K562 (cell line): ENCODE measurements around the gene CDCA3. TPM values are rescaled to one million over a fixed set of nuclear protein-coding genes. Genes with fewer than 3 reads are reported as not detected.

Source experiments
- ATAC-seq: fragments of 200-7000 bp; cut with Tn5 transposase; 3 replicates; pipeline ENCODE4 v1.9.1; 2020; ENCODE audit warnings: moderate library complexity
- BruUV-seq: library from RNA; stranded (reverse); fragments of 400-500 nt; replicated peaks from 2 replicates; lab custom pipeline; 2021; lab: Mats Ljungman, UMichigan
- CTCF ChIA-PET: fragments of 300-600 bp; formaldehyde crosslinking; extraction: SDS; loops from one replicate; lab custom pipeline; 2021; ENCODE audit warnings: low intra/inter-chr PET ratio; lab: Yijun Ruan, JAX
- POLR2A ChIA-PET: fragments of 300-600, 350-650 bp; sonication (Branson Sonifier 250); formaldehyde crosslinking; extraction: SDS; loops from one replicate; lab custom pipeline; 2021; ENCODE audit warnings: antibody characterized with exemption, inconsistent platforms; lab: Yijun Ruan, JAX
- DNase-seq, 4 experiments: peaks; one replicate each; pipeline versions ENCODE4 v3.0.0 to v3.0.0-alpha.2; 2011 to 2018; ENCODE audit warnings: low spot score in 3 of 4, mixed read lengths in 3 of 4; ENCODE audit errors: extremely low read depth in 1 of 4
- FAIRE-seq: peaks from 2 replicates; lab custom pipeline; 2011; peaks lifted over from hg19 to GRCh38; lab: Jason Lieb, UNC
- H2AFZ ChIP-seq: 2 replicates; pipeline ENCODE4 v1.6.0; 2011; ENCODE audit warnings: low read depth, low read length, control low read depth, inconsistent platforms
- H3K27ac ChIP-seq: fragments of 200-600 bp; 3 replicates; pipeline ENCODE4 v1.8.0; 2011; ENCODE audit warnings: low read depth, mild to moderate bottlenecking, control low read depth, inconsistent platforms, low read length, moderate library complexity, mixed read lengths; ENCODE audit errors: extremely low read depth
- H3K27me3 ChIP-seq, 2 experiments: fragments of 300-600 bp in 1 of 2; 2 replicates in 1 of 2; 3 replicates in 1 of 2; pipeline versions ENCODE4 v1.6.0 to v1.8.0; 2011; ENCODE audit warnings: inconsistent platforms in 2 of 2, low read length in 2 of 2, mild to moderate bottlenecking in 1 of 2, mixed read lengths in 1 of 2, moderate library complexity in 1 of 2; ENCODE audit not compliant: control insufficient read depth in 2 of 2, insufficient read depth in 2 of 2
- H3K36me3 ChIP-seq: fragments of 300-600 bp; 3 replicates; pipeline ENCODE4 v1.8.0; 2011; ENCODE audit warnings: mild to moderate bottlenecking, low read length, inconsistent platforms; ENCODE audit not compliant: control insufficient read depth, insufficient read depth
- H3K4me1 ChIP-seq, 2 experiments: fragments of 200-600 bp in 1 of 2; replicated peaks in 1 of 2; 2 replicates in 1 of 2; 3 replicates in 1 of 2; pipeline versions ENCODE4 v1.5.1 to v1.8.0; 2011; ENCODE audit warnings: inconsistent platforms in 2 of 2, low read length in 2 of 2, mild to moderate bottlenecking in 1 of 2, mixed read lengths in 1 of 2, moderate library complexity in 1 of 2; ENCODE audit not compliant: control insufficient read depth in 2 of 2, insufficient read depth in 2 of 2
- H3K4me2 ChIP-seq: 2 replicates; pipeline ENCODE4 v1.6.1; 2011; ENCODE audit warnings: low read length, control low read depth, inconsistent platforms, mixed read lengths; ENCODE audit not compliant: insufficient read depth
- H3K4me3 ChIP-seq: fragments of 200-600 bp; sonication (generic), shearing (Covaris generic); 2 replicates; pipeline ENCODE4 v1.5.1; 2016; ENCODE audit warnings: control low read depth, inconsistent platforms
- H3K79me2 ChIP-seq: fragments of 200-600 bp; 3 replicates; pipeline ENCODE4 v1.8.0; 2011; ENCODE audit warnings: low read length, inconsistent platforms; ENCODE audit not compliant: control insufficient read depth, insufficient read depth
- H3K9ac ChIP-seq, 2 experiments: 2 replicates each; pipeline versions ENCODE4 v1.6.0 to v1.6.1; 2011; ENCODE audit warnings: low read depth in 2 of 2, low read length in 2 of 2, control low read depth in 1 of 2, inconsistent platforms in 1 of 2, mild to moderate bottlenecking in 1 of 2, mixed read lengths in 1 of 2; ENCODE audit not compliant: insufficient read depth in 1 of 2
- H3K9me1 ChIP-seq: one replicate; pipeline ENCODE4 v1.6.0; 2011; ENCODE audit warnings: inconsistent platforms, mild to moderate bottlenecking, low read length, moderate library complexity; ENCODE audit not compliant: control insufficient read depth, insufficient read depth
- H3K9me3 ChIP-seq: replicated peaks from 2 replicates; pipeline ENCODE4 v1.5.1; 2011; ENCODE audit warnings: low read depth, low read length, inconsistent platforms; ENCODE audit not compliant: control insufficient read depth, insufficient read depth
- H4K20me1 ChIP-seq: replicated peaks from 2 replicates; pipeline ENCODE4 v1.6.1; 2011; ENCODE audit warnings: low read length, inconsistent platforms, mixed read lengths; ENCODE audit not compliant: control insufficient read depth, insufficient read depth
- ARNT ChIP-seq, 2 experiments: fragments of 450-650 bp; IDR thresholded peaks; 2 replicates each; pipeline ENCODE4 v1.6.1; 2016; ENCODE audit warnings: mild to moderate bottlenecking in 1 of 2
- E2F5 ChIP-seq: sonication (generic); formaldehyde crosslinking; IDR thresholded peaks from 2 replicates; pipeline ENCODE4 v1.8.0; 2022; ENCODE audit warnings: mild to moderate bottlenecking, missing genetic modification reagents
- E2F6 ChIP-seq, 2 experiments: IDR thresholded peaks; 2 replicates each; pipeline ENCODE4 v1.6.1; 2011; ENCODE audit warnings: borderline replicate concordance in 1 of 2, control low read depth in 1 of 2, low read depth in 1 of 2, low read length in 1 of 2, mild to moderate bottlenecking in 1 of 2, mixed read lengths in 1 of 2, moderate library complexity in 1 of 2; ENCODE audit not compliant: insufficient read depth in 1 of 2, insufficient read length in 1 of 2, poor library complexity in 1 of 2, severe bottlenecking in 1 of 2; ENCODE audit errors: extremely low read depth in 1 of 2
- HNRNPH1 ChIP-seq: fragments of 200-400 bp; formaldehyde crosslinking; optimal IDR thresholded peaks from 2 replicates; pipeline ENCODE3; 2017; ENCODE audit warnings: low read depth, mild to moderate bottlenecking, low read length, moderate library complexity
- RBM15 ChIP-seq: fragments of 200-400 bp; formaldehyde crosslinking; IDR thresholded peaks from 2 replicates; pipeline ENCODE4 v1.6.1; 2018; ENCODE audit warnings: mild to moderate bottlenecking, low read length, moderate library complexity; ENCODE audit not compliant: insufficient read depth
- THRAP3 ChIP-seq: fragments of 450-650 bp; IDR thresholded peaks from 2 replicates; pipeline ENCODE4 v1.6.1; 2016; ENCODE audit warnings: mild to moderate bottlenecking, inconsistent platforms, borderline replicate concordance
- ZNF318 ChIP-seq, 2 experiments: fragments of 450-650 bp; IDR thresholded peaks; 2 replicates each; pipeline ENCODE4 v1.6.1; 2016; ENCODE audit warnings: mild to moderate bottlenecking in 2 of 2, borderline replicate concordance in 1 of 2, low read depth in 1 of 2, moderate library complexity in 1 of 2
- WGBS: fragments of 100-300 bp; shearing (Covaris generic); methylation state at CpG from one replicate; pipeline ENCODE4 v1.1.6; 2016; ENCODE audit warnings: low coverage, mixed read lengths; ENCODE audit not compliant: insufficient coverage; ENCODE audit errors: missing lambda C conversion rate; 5-methylcytosine and 5-hydroxymethylcytosine counted together
- in situ Hi-C: fragments of 300-500 bp; cut with MboI; formaldehyde crosslinking; loops from 4 replicates; pipeline ENCODE4 v1.15.0; 2018; ENCODE audit warnings: inconsistent platforms, mixed read lengths
- intact Hi-C: fragments of 100-400 bp; cut with micrococcal nuclease; formaldehyde crosslinking; loops from 2 replicates; pipeline ENCODE4 v1.14.2; 2022
- polyA plus RNA-seq, 8 experiments: library from polyadenylated mRNA; depleted of rRNA in 4 of 8; stranded (reverse) in 5 of 8; unstranded in 3 of 8; fragments of >200 nt; fragmentation: Nextera tagmentation in 2 of 8; fragmentation: Illumina TruSeq in 1 of 8; extraction: Ambion mirVana in 2 of 8; extraction: Trizol in 1 of 8; gene quantifications; 2 replicates each; pipeline versions ENCODE4 v1.2.1 to v1.2.3, GENCODE V29; 2011 to 2014; ENCODE audit warnings: inconsistent platforms in 1 of 8, missing spikeins in 1 of 8
- total RNA-seq, 7 experiments: library from RNA; depleted of rRNA in 6 of 7; stranded (reverse); fragments of >200 nt in 6 of 7; fragmentation: Illumina TruSeq in 2 of 7; extraction: Trizol in 2 of 7; gene quantifications; 2 replicates each; pipeline versions ENCODE4 v1.2.1 to v1.2.3, GENCODE V29; 2011 to 2021; ENCODE audit warnings: low replicate concordance in 1 of 7

CDCA3 gene
- total and polyA plus RNA-seq, 9 of the 15 experiments (the other 6 are each of a cell fraction or from before 2014, with no cell fraction given), result 24.2 to 80.8 (median 55.1) TPM

GRCh38 chr12:6868211-6869048 is 17.3 kb upstream of the CDCA3 start:
- DNase-seq (peak in 2 of 4 experiments; percentile 13 to 36), ATAC-seq (no peak), FAIRE-seq (peak; percentile 58)
- CTCF ChIA-PET, result interaction anchor here (0.9 to 1.5 kb wide), 4 partner anchors 93 to 245 kb away, joined by 3 to 5 read pairs (median 3); no protein-coding TSS in a partner anchor
- Histone ChIP-seq H3K27ac (peak overlapping the region; percentile 94), H3K36me3 (peaks cover 61% of the 10 kb centered on the region), H3K9me1 (no peaks in the 10 kb centered on the region), H3K27me3 (no peaks in the 10 kb centered on the region), H3K4me3 (peak overlapping the region; percentile 96), H3K4me2 (peak overlapping the region; percentile 87), H3K9me3 (no peaks in the 10 kb centered on the region), H3K79me2 (peaks cover 51% of the 10 kb centered on the region), H4K20me1 (peaks cover 47% of the 10 kb centered on the region), H3K9ac (peak overlapping the region; percentile 87 to 98), H2AFZ (no peak overlapping the region), H3K4me1 (peaks cover 33 to 58% of the 10 kb centered on the region in 2 experiments; a peak in 4 of 5 replicates)
- no TSS peak for BruUV-seq
- in situ Hi-C loops, result loop anchor here (5.0 kb wide), 1 partner anchor 74 kb away; the partner anchor contains the start of genes C12orf57 and RNU7-1
- POLR2A ChIA-PET, result interaction anchor here (0.5 to 11.3 kb wide), 26 partner anchors 10 to 1050 kb away, joined by 3 to 174 read pairs (median 4); partner anchors contain the start of genes C12orf57, CDCA3, MLF2 and RNU7-1
- intact Hi-C loops, result loop anchor here (5.0 kb wide), 1 partner anchor 74 kb away; the partner anchor contains the start of genes C12orf57 and RNU7-1
- 1% methylated on average over 17 of the region's 22 CpGs for WGBS
- TF ChIP-seq RBM15 (no peak), E2F6 (IDR thresholded peaks at IDR 0.05; ENCODE audit: borderline replicate concordance in 1 of 2, extremely low read depth in 1 of 2, insufficient read depth in 1 of 2, insufficient read length in 1 of 2, low read depth in 1 of 2, low read length in 1 of 2, poor library complexity in 1 of 2, severe bottlenecking in 1 of 2) (no peak), THRAP3 (no peak), HNRNPH1 (no peak), ZNF318 (IDR thresholded peaks at IDR 0.05; ENCODE audit: borderline replicate concordance in 1 of 2, low read depth in 1 of 2) (no peak), E2F5 (no peak), ARNT (IDR thresholded peaks at IDR 0.05) (no peak)
